ENCODE measurements around the gene S100A14.

GRCh38 chr1:153633161-153633753 lies 17.1 kb upstream of the S100A14 start:
- TF ChIP-seq CTCF (IDR thresholded peaks at IDR 0.05; ENCODE audit: low read depth, low read length, missing input control) (no peak), TAF1 (conservative IDR thresholded peaks at IDR 0.05) (no peak)
